WTC11 (cell line): ENCODE results near the gene BORCS5. TPM values are rescaled to one million over a fixed set of nuclear protein-coding genes. Genes with fewer than 3 reads are reported as not detected.

Experiments
- ATAC-seq: fragments of 200-7000 bp; cut with Tn5 transposase; 2 replicates; pipeline ENCODE4 v1.10.0; 2021; ENCODE audit warnings: mild to moderate bottlenecking, moderate library complexity
- CTCF ChIA-PET: fragments of 300-600 bp; sonication (Branson Sonifier 250); formaldehyde crosslinking; loops from one replicate; lab custom pipeline; 2021; ENCODE audit warnings: antibody characterized with exemption; lab: Charles Lee
- POLR2A ChIA-PET: fragments of 350-600 bp; sonication (Branson Sonifier 250); formaldehyde crosslinking; loops from one replicate; lab custom pipeline; 2021; ENCODE audit warnings: antibody characterized with exemption; lab: Charles Lee
- DNase-seq: peaks from one replicate; pipeline ENCODE4 v3.0.0; 2021; ENCODE audit warnings: low spot score
- H3K27ac Mint-ChIP-seq: 2 replicates; pipeline ENCODE4 v1.8.0; 2021; ENCODE audit warnings: mixed read lengths
- H3K27me3 Mint-ChIP-seq: 2 replicates; pipeline ENCODE4 v1.8.0; 2021; ENCODE audit warnings: low read depth, mild to moderate bottlenecking, moderate library complexity, mixed read lengths
- H3K36me3 Mint-ChIP-seq: 2 replicates; pipeline ENCODE4 v1.8.0; 2021; ENCODE audit warnings: mixed read lengths
- H3K4me1 Mint-ChIP-seq: 2 replicates; pipeline ENCODE4 v1.8.0; 2022; ENCODE audit warnings: mixed read lengths
- H3K4me3 Mint-ChIP-seq: 2 replicates; pipeline ENCODE4 v1.8.0; 2021; ENCODE audit warnings: mild to moderate bottlenecking, moderate library complexity, mixed read lengths
- H3K9me3 Mint-ChIP-seq: 2 replicates; pipeline ENCODE4 v1.8.0; 2021; ENCODE audit warnings: mixed read lengths
- ATF1 ChIP-seq: sonication (generic); formaldehyde crosslinking; IDR thresholded peaks from 2 replicates; pipeline ENCODE4 v1.8.1; 2023; ENCODE audit warnings: mild to moderate bottlenecking, moderate library complexity, missing genetic modification reagents
- FOXJ3 ChIP-seq: sonication (generic); formaldehyde crosslinking; IDR thresholded peaks from 2 replicates; pipeline ENCODE4 v1.9.0; 2021; ENCODE audit warnings: missing genetic modification reagents, mild to moderate bottlenecking, borderline replicate concordance
- FOXP1 ChIP-seq: sonication (generic); formaldehyde crosslinking; IDR thresholded peaks from 2 replicates; pipeline ENCODE4 v1.8.0; 2022; ENCODE audit warnings: missing genetic modification reagents, mild to moderate bottlenecking, moderate library complexity, borderline replicate concordance
- JUN ChIP-seq: sonication (generic); formaldehyde crosslinking; IDR thresholded peaks from 2 replicates; pipeline ENCODE4 v1.8.0; 2023; ENCODE audit warnings: mild to moderate bottlenecking, missing genetic modification reagents
- KAT7 ChIP-seq: sonication (generic); formaldehyde crosslinking; IDR thresholded peaks from 2 replicates; pipeline ENCODE4 v1.8.1; 2023; ENCODE audit warnings: missing genetic modification reagents, mild to moderate bottlenecking, borderline replicate concordance
- NR2C2 ChIP-seq: sonication (generic); formaldehyde crosslinking; IDR thresholded peaks from 2 replicates; pipeline ENCODE4 v1.8.0; 2022; ENCODE audit warnings: mild to moderate bottlenecking, missing genetic modification reagents
- SOX15 ChIP-seq: fragments of 250-450 bp; sonication (Bioruptor Pico); IDR thresholded peaks from 2 replicates; pipeline ENCODE4 v1.9.0; 2021; ENCODE audit warnings: mild to moderate bottlenecking
- TEAD1 ChIP-seq: sonication (generic); formaldehyde crosslinking; IDR thresholded peaks from 2 replicates; pipeline ENCODE4 v1.8.0; 2022; ENCODE audit warnings: mild to moderate bottlenecking, missing genetic modification reagents
- ZNF416 ChIP-seq: fragments of 250-450 bp; sonication (Bioruptor Pico); IDR thresholded peaks from 2 replicates; pipeline ENCODE4 v1.9.0; 2021; ENCODE audit warnings: mild to moderate bottlenecking, inconsistent platforms
- total RNA-seq: library from RNA; stranded (reverse); gene quantifications from 3 replicates; pipeline ENCODE4 v1.2.3, GENCODE V29; 2021
- TF ChIP-seq, protein P1 (sequence below): sonication (generic); formaldehyde crosslinking; IDR thresholded peaks from 2 replicates; pipeline ENCODE4 v1.8.0; 2022; ENCODE audit warnings: mild to moderate bottlenecking, missing genetic modification reagents
- TF ChIP-seq, protein P2 (sequence below): fragments of 250-450 bp; sonication (Bioruptor Pico); IDR thresholded peaks from 2 replicates; pipeline ENCODE4 v1.9.0; 2021; ENCODE audit warnings: mild to moderate bottlenecking
- TF ChIP-seq, protein P3 (sequence below): sonication (generic); formaldehyde crosslinking; IDR thresholded peaks from 2 replicates; pipeline ENCODE4 v1.8.0; 2023; ENCODE audit warnings: missing genetic modification reagents
- TF ChIP-seq, protein P4 (sequence below): fragments of 250-450 bp; sonication (Bioruptor Pico); conservative IDR thresholded peaks from 2 replicates; pipeline ENCODE4 v1.9.0; 2021; ENCODE audit warnings: mild to moderate bottlenecking
- TF ChIP-seq, protein P5 (sequence below): sonication (generic); formaldehyde crosslinking; conservative IDR thresholded peaks from 2 replicates; pipeline ENCODE4 v1.8.1; 2022; ENCODE audit warnings: mild to moderate bottlenecking, missing genetic modification reagents
- TF ChIP-seq, protein P6 (sequence below): fragments of 250-450 bp; sonication (Bioruptor Pico); IDR thresholded peaks from 2 replicates; pipeline ENCODE4 v1.9.0; 2021; ENCODE audit warnings: mild to moderate bottlenecking
- TF ChIP-seq, protein P7 (sequence below): sonication (generic); formaldehyde crosslinking; IDR thresholded peaks from 2 replicates; pipeline ENCODE4 v1.8.0; 2023; ENCODE audit warnings: mild to moderate bottlenecking, missing genetic modification reagents
- TF ChIP-seq, protein P8 (sequence below): sonication (generic); formaldehyde crosslinking; IDR thresholded peaks from 2 replicates; pipeline ENCODE4 v1.8.1; 2022; ENCODE audit warnings: missing genetic modification reagents, borderline replicate concordance

BORCS5 gene
- total RNA-seq, 1 experiment from 2014 or later, result 16.4 TPM

DNA sequence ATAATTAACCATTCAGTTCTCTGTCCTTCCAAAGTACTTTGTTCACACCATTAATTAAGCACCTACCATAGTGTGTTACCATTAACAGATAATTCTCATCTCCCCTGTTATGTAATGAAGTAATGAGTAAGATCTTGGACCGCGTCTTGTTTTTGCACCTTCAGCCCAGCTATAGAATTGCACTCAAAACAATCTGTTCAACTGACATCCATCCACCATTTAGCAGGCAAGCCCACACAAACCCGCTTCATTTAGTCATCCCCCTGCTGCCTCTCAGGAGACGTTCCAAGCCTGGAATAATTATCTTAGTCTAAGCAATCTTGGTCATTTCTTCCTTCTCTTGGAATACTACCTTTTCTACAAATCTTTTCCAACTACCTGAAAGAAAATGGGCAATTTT, 131.4 kb downstream of the BORCS5 start:
- no peak overlapping the region for H3K4me3 Mint-ChIP-seq
- TF ChIP-seq, protein P1, sequence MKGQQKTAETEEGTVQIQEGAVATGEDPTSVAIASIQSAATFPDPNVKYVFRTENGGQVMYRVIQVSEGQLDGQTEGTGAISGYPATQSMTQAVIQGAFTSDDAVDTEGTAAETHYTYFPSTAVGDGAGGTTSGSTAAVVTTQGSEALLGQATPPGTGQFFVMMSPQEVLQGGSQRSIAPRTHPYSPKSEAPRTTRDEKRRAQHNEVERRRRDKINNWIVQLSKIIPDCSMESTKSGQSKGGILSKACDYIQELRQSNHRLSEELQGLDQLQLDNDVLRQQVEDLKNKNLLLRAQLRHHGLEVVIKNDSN (CRISPR knock-in tag), result no peak
- TF ChIP-seq, protein P2, sequence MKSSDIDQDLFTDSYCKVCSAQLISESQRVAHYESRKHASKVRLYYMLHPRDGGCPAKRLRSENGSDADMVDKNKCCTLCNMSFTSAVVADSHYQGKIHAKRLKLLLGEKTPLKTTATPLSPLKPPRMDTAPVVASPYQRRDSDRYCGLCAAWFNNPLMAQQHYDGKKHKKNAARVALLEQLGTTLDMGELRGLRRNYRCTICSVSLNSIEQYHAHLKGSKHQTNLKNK, result no peak
- TF ChIP-seq, protein P3, sequence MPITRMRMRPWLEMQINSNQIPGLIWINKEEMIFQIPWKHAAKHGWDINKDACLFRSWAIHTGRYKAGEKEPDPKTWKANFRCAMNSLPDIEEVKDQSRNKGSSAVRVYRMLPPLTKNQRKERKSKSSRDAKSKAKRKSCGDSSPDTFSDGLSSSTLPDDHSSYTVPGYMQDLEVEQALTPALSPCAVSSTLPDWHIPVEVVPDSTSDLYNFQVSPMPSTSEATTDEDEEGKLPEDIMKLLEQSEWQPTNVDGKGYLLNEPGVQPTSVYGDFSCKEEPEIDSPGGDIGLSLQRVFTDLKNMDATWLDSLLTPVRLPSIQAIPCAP (CRISPR knock-in tag), result no peak
- TF ChIP-seq, protein P4, sequence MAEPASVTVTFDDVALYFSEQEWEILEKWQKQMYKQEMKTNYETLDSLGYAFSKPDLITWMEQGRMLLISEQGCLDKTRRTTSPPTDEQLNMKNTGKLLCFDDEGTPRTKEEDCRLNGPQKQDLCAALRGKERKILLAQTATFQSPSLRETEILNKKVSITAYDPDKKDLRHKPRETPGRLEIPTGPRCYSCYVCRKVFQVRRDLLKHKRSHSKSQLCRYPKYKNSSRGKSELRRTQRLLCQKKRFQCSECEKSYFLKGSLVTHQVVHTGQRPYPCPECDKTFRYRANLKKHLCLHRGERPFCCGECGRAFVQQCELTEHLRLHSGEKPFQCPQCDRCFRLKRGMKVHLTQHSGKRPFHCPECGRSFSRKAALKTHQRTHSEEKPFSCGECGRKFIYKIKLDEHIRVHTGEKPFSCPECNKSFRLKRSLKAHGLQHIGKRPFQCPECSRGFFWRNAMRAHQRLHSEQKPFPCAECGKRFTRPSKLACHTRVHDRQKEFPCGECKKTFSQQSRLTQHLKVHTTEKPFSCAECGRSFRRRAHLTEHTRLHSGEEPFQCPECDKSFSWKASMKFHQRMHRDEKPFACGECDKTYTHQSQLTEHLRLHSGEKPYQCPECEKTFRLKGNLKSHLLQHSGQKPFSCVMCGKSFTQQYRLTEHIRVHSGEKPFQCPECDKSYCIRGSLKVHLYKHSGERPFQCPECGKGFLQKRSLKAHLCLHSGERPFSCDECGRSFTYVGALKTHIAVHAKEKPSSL (CRISPR knock-in tag), result no peak
- TF ChIP-seq, protein P5, sequence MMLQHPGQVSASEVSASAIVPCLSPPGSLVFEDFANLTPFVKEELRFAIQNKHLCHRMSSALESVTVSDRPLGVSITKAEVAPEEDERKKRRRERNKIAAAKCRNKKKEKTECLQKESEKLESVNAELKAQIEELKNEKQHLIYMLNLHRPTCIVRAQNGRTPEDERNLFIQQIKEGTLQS, result no peak
- TF ChIP-seq ATF1 (CRISPR knock-in tag) (no peak), KAT7 (CRISPR knock-in tag) (no peak), ZNF416 (CRISPR knock-in tag) (no peak), SOX15 (no peak), NR2C2 (CRISPR knock-in tag) (no peak), JUN (CRISPR knock-in tag) (no peak), FOXJ3 (no peak), TEAD1 (CRISPR knock-in tag) (no peak), FOXP1 (no peak)
- TF ChIP-seq, protein P6, sequence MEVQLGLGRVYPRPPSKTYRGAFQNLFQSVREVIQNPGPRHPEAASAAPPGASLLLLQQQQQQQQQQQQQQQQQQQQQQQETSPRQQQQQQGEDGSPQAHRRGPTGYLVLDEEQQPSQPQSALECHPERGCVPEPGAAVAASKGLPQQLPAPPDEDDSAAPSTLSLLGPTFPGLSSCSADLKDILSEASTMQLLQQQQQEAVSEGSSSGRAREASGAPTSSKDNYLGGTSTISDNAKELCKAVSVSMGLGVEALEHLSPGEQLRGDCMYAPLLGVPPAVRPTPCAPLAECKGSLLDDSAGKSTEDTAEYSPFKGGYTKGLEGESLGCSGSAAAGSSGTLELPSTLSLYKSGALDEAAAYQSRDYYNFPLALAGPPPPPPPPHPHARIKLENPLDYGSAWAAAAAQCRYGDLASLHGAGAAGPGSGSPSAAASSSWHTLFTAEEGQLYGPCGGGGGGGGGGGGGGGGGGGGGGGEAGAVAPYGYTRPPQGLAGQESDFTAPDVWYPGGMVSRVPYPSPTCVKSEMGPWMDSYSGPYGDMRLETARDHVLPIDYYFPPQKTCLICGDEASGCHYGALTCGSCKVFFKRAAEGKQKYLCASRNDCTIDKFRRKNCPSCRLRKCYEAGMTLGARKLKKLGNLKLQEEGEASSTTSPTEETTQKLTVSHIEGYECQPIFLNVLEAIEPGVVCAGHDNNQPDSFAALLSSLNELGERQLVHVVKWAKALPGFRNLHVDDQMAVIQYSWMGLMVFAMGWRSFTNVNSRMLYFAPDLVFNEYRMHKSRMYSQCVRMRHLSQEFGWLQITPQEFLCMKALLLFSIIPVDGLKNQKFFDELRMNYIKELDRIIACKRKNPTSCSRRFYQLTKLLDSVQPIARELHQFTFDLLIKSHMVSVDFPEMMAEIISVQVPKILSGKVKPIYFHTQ (CRISPR knock-in tag), result no peak
- TF ChIP-seq, protein P7, sequence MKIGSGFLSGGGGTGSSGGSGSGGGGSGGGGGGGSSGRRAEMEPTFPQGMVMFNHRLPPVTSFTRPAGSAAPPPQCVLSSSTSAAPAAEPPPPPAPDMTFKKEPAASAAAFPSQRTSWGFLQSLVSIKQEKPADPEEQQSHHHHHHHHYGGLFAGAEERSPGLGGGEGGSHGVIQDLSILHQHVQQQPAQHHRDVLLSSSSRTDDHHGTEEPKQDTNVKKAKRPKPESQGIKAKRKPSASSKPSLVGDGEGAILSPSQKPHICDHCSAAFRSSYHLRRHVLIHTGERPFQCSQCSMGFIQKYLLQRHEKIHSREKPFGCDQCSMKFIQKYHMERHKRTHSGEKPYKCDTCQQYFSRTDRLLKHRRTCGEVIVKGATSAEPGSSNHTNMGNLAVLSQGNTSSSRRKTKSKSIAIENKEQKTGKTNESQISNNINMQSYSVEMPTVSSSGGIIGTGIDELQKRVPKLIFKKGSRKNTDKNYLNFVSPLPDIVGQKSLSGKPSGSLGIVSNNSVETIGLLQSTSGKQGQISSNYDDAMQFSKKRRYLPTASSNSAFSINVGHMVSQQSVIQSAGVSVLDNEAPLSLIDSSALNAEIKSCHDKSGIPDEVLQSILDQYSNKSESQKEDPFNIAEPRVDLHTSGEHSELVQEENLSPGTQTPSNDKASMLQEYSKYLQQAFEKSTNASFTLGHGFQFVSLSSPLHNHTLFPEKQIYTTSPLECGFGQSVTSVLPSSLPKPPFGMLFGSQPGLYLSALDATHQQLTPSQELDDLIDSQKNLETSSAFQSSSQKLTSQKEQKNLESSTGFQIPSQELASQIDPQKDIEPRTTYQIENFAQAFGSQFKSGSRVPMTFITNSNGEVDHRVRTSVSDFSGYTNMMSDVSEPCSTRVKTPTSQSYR (CRISPR knock-in tag), result no peak
- TF ChIP-seq, protein P8, sequence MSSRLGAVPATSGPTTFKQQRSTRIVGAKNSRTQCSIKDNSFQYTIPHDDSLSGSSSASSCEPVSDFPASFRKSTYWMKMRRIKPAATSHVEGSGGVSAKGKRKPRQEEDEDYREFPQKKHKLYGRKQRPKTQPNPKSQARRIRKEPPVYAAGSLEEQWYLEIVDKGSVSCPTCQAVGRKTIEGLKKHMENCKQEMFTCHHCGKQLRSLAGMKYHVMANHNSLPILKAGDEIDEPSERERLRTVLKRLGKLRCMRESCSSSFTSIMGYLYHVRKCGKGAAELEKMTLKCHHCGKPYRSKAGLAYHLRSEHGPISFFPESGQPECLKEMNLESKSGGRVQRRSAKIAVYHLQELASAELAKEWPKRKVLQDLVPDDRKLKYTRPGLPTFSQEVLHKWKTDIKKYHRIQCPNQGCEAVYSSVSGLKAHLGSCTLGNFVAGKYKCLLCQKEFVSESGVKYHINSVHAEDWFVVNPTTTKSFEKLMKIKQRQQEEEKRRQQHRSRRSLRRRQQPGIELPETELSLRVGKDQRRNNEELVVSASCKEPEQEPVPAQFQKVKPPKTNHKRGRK, result no peak
- peak overlapping the region; percentile 18 for H3K27ac Mint-ChIP-seq
- POLR2A ChIA-PET, result interaction anchor here (0.5 kb wide), 1 partner anchor 10 kb away, joined by 4 read pairs; no protein-coding TSS in a partner anchor
- ATAC-seq, result no peak
- peaks cover 2% of the 10 kb centered on the region; the same call in 1 of the 2 replicates for H3K4me1 Mint-ChIP-seq
- no peaks in the 10 kb centered on the region for H3K9me3 Mint-ChIP-seq
- CTCF ChIA-PET, result interaction anchor here (1.3 kb wide), 1 partner anchor 113 kb away, joined by 4 read pairs; no protein-coding TSS in a partner anchor
- H3K27me3 Mint-ChIP-seq, result no peaks in the 10 kb centered on the region
- H3K36me3 Mint-ChIP-seq, result peaks cover 18% of the 10 kb centered on the region
- no peak for DNase-seq
